B cell (primary cell): ENCODE data around the gene LCE1D. TPM values are rescaled to one million over a fixed set of nuclear protein-coding genes. Genes with fewer than 3 reads are reported as not detected.

Source experiments
- ATAC-seq: fragments of 200-7000 bp; cut with Tn5 transposase; one replicate; pipeline ENCODE4 v1.10.0; 2021; ENCODE audit warnings: low read depth, mild to moderate bottlenecking, moderate number of reproducible peaks, moderate library complexity
- CTCF ChIA-PET: fragments of 350-600 bp; sonication (Branson Sonifier 250); formaldehyde crosslinking; loops from one replicate; lab custom pipeline; 2021; ENCODE audit warnings: antibody characterized with exemption, inconsistent platforms; lab: Charles Lee
- POLR2A ChIA-PET: fragments of 350-600 bp; sonication (Branson Sonifier 250); formaldehyde crosslinking; loops from one replicate; lab custom pipeline; 2021; ENCODE audit warnings: antibody characterized with exemption; lab: Charles Lee
- DNase-seq: peaks from one replicate; pipeline ENCODE4 v3.0.0; 2013
- H2AFZ ChIP-seq: 2 replicates; pipeline ENCODE4 v1.6.1; 2012; ENCODE audit warnings: mild to moderate bottlenecking, low read depth, low read length; ENCODE audit not compliant: insufficient read depth, poor library complexity, severe bottlenecking
- H3K27ac ChIP-seq, 2 donors: 1 replicate in 1 of 2; 2 replicates in 1 of 2; pipeline ENCODE4 v1.5.1; 2012 to 2013; ENCODE audit warnings: low read length in 2 of 2, mild to moderate bottlenecking in 2 of 2, moderate library complexity in 1 of 2
- H3K27me3 ChIP-seq, 4 experiments: fragments of 200-600 bp in 1 of 4; sonication (generic) in 1 of 4; replicated peaks in 1 of 4; 1 replicate in 2 of 4; 2 replicates in 2 of 4; pipeline versions ENCODE4 v1.6.1 to v1.7.0; 2013 to 2016; ENCODE audit warnings: low read length in 3 of 4, mild to moderate bottlenecking in 2 of 4, mixed read lengths in 1 of 4, moderate library complexity in 1 of 4; ENCODE audit not compliant: insufficient read depth in 4 of 4, control insufficient read depth in 3 of 4; ENCODE audit errors: control extremely low read depth in 1 of 4
- H3K36me3 ChIP-seq, 2 experiments: replicated peaks in 1 of 2; 1 replicate in 1 of 2; 2 replicates in 1 of 2; pipeline versions ENCODE4 v1.6.1 to v1.7.1; 2013; ENCODE audit warnings: low read length in 1 of 2; ENCODE audit not compliant: insufficient read depth in 2 of 2, control insufficient read depth in 1 of 2; ENCODE audit errors: control extremely low read depth in 1 of 2, extremely low read depth in 1 of 2
- H3K4me1 ChIP-seq, 2 donors: fragments of 200-600 bp in 1 of 2; sonication (generic) in 1 of 2; 1 replicate in 1 of 2; 2 replicates in 1 of 2; pipeline versions ENCODE4 v1.5.1 to v1.6.1; 2013 to 2017; ENCODE audit warnings: low read length in 2 of 2; ENCODE audit not compliant: control insufficient read depth in 2 of 2, insufficient read depth in 2 of 2
- H3K4me2 ChIP-seq: replicated peaks from 2 replicates; pipeline ENCODE3; 2012; ENCODE audit warnings: mild to moderate bottlenecking, low read depth, low read length; ENCODE audit not compliant: poor library complexity, severe bottlenecking
- H3K4me3 ChIP-seq, 5 experiments: fragments of 200-600 bp in 1 of 5; sonication (generic) in 1 of 5; 1 replicate in 3 of 5; 2 replicates in 2 of 5; pipeline versions ENCODE4 v1.5.1 to v1.7.0; 2011 to 2016; ENCODE audit warnings: low read length in 4 of 5, mild to moderate bottlenecking in 4 of 5, low read depth in 2 of 5, control low read depth in 1 of 5, moderate library complexity in 1 of 5; ENCODE audit not compliant: insufficient read depth in 1 of 5; ENCODE audit errors: control extremely low read depth in 1 of 5, extremely low read depth in 1 of 5
- H3K79me2 ChIP-seq: fragments of 200-600 bp; sonication (generic); one replicate; pipeline ENCODE4 v1.6.0; 2016; ENCODE audit warnings: low read length; ENCODE audit not compliant: control insufficient read depth, insufficient read depth
- H3K9ac ChIP-seq: fragments of 200-600 bp; sonication (generic); 2 replicates; pipeline ENCODE4 v1.6.1; 2017; ENCODE audit warnings: mild to moderate bottlenecking, low read length, moderate library complexity
- H3K9me3 ChIP-seq, 3 donors: one replicate each; pipeline versions ENCODE4 v1.6.1 to v1.7.1; 2013; ENCODE audit warnings: low read length in 2 of 3; ENCODE audit not compliant: control insufficient read depth in 2 of 3, insufficient read depth in 1 of 3; ENCODE audit errors: control extremely low read depth in 1 of 3
- H4K20me1 ChIP-seq: 2 replicates; pipeline ENCODE4 v1.6.0; 2012; ENCODE audit warnings: mild to moderate bottlenecking, low read length; ENCODE audit not compliant: insufficient read depth, control insufficient read depth, poor library complexity, severe bottlenecking
- H3K27ac Mint-ChIP-seq: one replicate; pipeline ENCODE4 v1.8.0; 2021; ENCODE audit warnings: mixed read lengths
- H3K27me3 Mint-ChIP-seq: one replicate; pipeline ENCODE4 v1.8.0; 2021; ENCODE audit warnings: mixed read lengths
- H3K4me1 Mint-ChIP-seq: one replicate; pipeline ENCODE4 v1.8.0; 2021; ENCODE audit warnings: mixed read lengths
- H3K4me3 Mint-ChIP-seq: one replicate; pipeline ENCODE4 v1.8.0; 2021; ENCODE audit warnings: mixed read lengths
- H3K9me3 Mint-ChIP-seq: one replicate; pipeline ENCODE4 v1.8.0; 2022; ENCODE audit warnings: mixed read lengths; ENCODE audit not compliant: insufficient read depth
- CTCF ChIP-seq: fragments of 200-600 bp; IDR thresholded peaks from one replicate; pipeline ENCODE4 v1.8.0; 2022; ENCODE audit warnings: antibody characterized with exemption, mild to moderate bottlenecking
- EZH2 ChIP-seq: IDR thresholded peaks from 2 replicates; pipeline ENCODE4 v1.6.1; 2012; ENCODE audit warnings: borderline replicate concordance, low read depth, mild to moderate bottlenecking, moderate library complexity, low read length; ENCODE audit not compliant: insufficient read depth, poor library complexity, severe bottlenecking
- WGBS: methylation state at CpG from one replicate; pipeline ENCODE4 v1.1.5; 2013; ENCODE audit warnings: missing lambda C conversion rate; ENCODE audit not compliant: insufficient coverage; 5-methylcytosine and 5-hydroxymethylcytosine counted together
- intact Hi-C: fragments of 100-400 bp; cut with micrococcal nuclease; formaldehyde crosslinking; loops from one replicate; pipeline ENCODE4 v1.10.0; 2022
- polyA plus RNA-seq: library from polyadenylated mRNA; depleted of rRNA; stranded (reverse); fragments of >200 nt; gene quantifications from 2 replicates; pipeline ENCODE4 v1.2.3, GENCODE V29; 2012
- total RNA-seq, 2 donors: library from RNA; stranded (reverse); fragments of 120-200 nt in 1 of 2; gene quantifications; 1 replicate in 1 of 2; 2 replicates in 1 of 2; pipeline versions ENCODE4 v1.2.3 to v1.2.4, GENCODE V29; 2013 to 2022

The LCE1D gene
- total and polyA plus RNA-seq, 2 donors (not counting 1 experiment from before 2014, with no cell fraction given), result not detected

- Histone ChIP-seq H3K9me3 (no peaks in the 10 kb centered on the region), H3K9ac (no peak overlapping the region), H2AFZ (no peak overlapping the region), H3K79me2 (no peaks in the 10 kb centered on the region), H4K20me1 (no peaks in the 10 kb centered on the region), H3K4me1 (peaks cover 4% of the 10 kb centered on the region in 2 donors), H3K4me3 (no peak overlapping the region), H3K27ac (no peak overlapping the region), H3K36me3 (no peaks in the 10 kb centered on the region), H3K27me3 (peaks cover 0 to 3% (median 0%) of the 10 kb centered on the region in 4 experiments), H3K4me2 (no peak overlapping the region)
- Mint-ChIP-seq H3K4me3 (no peak overlapping the region), H3K4me1 (peaks cover 6% of the 10 kb centered on the region), H3K9me3 (no peaks in the 10 kb centered on the region), H3K27me3 (peaks cover 22% of the 10 kb centered on the region), H3K27ac (no peak overlapping the region)
- TF ChIP-seq CTCF (no peak), EZH2 (no peak)
- POLR2A ChIA-PET, result no interaction called here
- intact Hi-C loops, result no loop called here
- ATAC-seq, result no peak
- CTCF ChIA-PET, result no interaction called here
- 76% methylated on average over 4 of the region's 6 CpGs for WGBS
- DNase-seq, result no peak
Observed at GRCh38 chr1:152817309-152817708, 20.8 kb downstream of the LCE1D start.

- CTCF ChIA-PET, result no interaction called here
- POLR2A ChIA-PET, result no interaction called here
- Mint-ChIP-seq H3K9me3 (no peaks in the 10 kb centered on the region), H3K27ac (no peak overlapping the region), H3K4me1 (peaks cover 6% of the 10 kb centered on the region), H3K27me3 (peaks cover 26% of the 10 kb centered on the region), H3K4me3 (no peak overlapping the region)
- WGBS, result no CpG with 5 or more reads among the region's 5 CpGs
- no peak for DNase-seq
- Histone ChIP-seq H3K4me2 (no peak overlapping the region), H3K9ac (no peak overlapping the region), H3K36me3 (no peaks in the 10 kb centered on the region), H3K9me3 (no peaks in the 10 kb centered on the region), H4K20me1 (no peaks in the 10 kb centered on the region), H2AFZ (no peak overlapping the region), H3K79me2 (no peaks in the 10 kb centered on the region), H3K4me3 (no peak overlapping the region), H3K4me1 (peaks cover 4% of the 10 kb centered on the region in 2 donors), H3K27ac (no peak overlapping the region), H3K27me3 (peaks cover 0 to 8% (median 5%) of the 10 kb centered on the region in 4 experiments)
- no peak for TF ChIP-seq EZH2
- no peak for TF ChIP-seq CTCF
- no peak for ATAC-seq
- intact Hi-C loops, result no loop called here
Observed at GRCh38 chr1:152823294-152823693, 26.8 kb downstream of the LCE1D start.
